PC-3 (cell line): ENCODE data around the gene SORBS2.

ENCODE experiments used
- EZH2 ChIP-seq: fragments of 300-600 bp; sonication (generic); IDR thresholded peaks from one replicate; pipeline ENCODE4 v1.6.1; 2017; ENCODE audit warnings: antibody characterized with exemption, mild to moderate bottlenecking, low read length; ENCODE audit not compliant: unreplicated experiment
- EZH2phosphoT487 ChIP-seq: fragments of 300-600 bp; sonication (generic); IDR thresholded peaks from 2 replicates; pipeline ENCODE4 v1.6.1; 2018; ENCODE audit warnings: mild to moderate bottlenecking, antibody characterized with exemption, low read length, borderline replicate concordance
- TF ChIP-seq, protein P1 (sequence below): fragments of 300-600 bp; sonication (generic); conservative IDR thresholded peaks from 2 replicates; pipeline ENCODE4 v1.5.1; 2017; ENCODE audit warnings: antibody characterized with exemption, low read depth, mild to moderate bottlenecking, low read length

GRCh38 chr4:185648631-185649030 is 163.4 kb downstream of the SORBS2 start:
- TF ChIP-seq, protein P1, sequence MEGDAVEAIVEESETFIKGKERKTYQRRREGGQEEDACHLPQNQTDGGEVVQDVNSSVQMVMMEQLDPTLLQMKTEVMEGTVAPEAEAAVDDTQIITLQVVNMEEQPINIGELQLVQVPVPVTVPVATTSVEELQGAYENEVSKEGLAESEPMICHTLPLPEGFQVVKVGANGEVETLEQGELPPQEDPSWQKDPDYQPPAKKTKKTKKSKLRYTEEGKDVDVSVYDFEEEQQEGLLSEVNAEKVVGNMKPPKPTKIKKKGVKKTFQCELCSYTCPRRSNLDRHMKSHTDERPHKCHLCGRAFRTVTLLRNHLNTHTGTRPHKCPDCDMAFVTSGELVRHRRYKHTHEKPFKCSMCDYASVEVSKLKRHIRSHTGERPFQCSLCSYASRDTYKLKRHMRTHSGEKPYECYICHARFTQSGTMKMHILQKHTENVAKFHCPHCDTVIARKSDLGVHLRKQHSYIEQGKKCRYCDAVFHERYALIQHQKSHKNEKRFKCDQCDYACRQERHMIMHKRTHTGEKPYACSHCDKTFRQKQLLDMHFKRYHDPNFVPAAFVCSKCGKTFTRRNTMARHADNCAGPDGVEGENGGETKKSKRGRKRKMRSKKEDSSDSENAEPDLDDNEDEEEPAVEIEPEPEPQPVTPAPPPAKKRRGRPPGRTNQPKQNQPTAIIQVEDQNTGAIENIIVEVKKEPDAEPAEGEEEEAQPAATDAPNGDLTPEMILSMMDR: no peak
- TF ChIP-seq EZH2: no peak
- no peak for TF ChIP-seq EZH2phosphoT487
